ENCODE measurements around the gene CACHD1. TPM values are rescaled to one million over a fixed set of nuclear protein-coding genes. Genes with fewer than 3 reads are reported as not detected.

CACHD1 gene
- total and polyA plus RNA-seq, 9 of the 15 experiments (the other 6 are each of a cell fraction or from before 2014, with no cell fraction given) = 0.07 TPM; not detected in 8

- no peak for TF ChIP-seq HNRNPLL (IDR thresholded peaks at IDR 0.05; ENCODE audit: low read depth, low read length, poor library complexity, severe bottlenecking)
- TF ChIP-seq TOE1 (IDR thresholded peaks at IDR 0.05; ENCODE audit: borderline replicate concordance) = no peak
- no peak for TF ChIP-seq TOE1 (CRISPR knock-in tag; IDR thresholded peaks at IDR 0.05; ENCODE audit: borderline replicate concordance, low read depth)
- TF ChIP-seq KDM2B (CRISPR knock-in tag; IDR thresholded peaks at IDR 0.05) = no peak
- no peak for TF ChIP-seq MTA2 (IDR thresholded peaks at IDR 0.05; ENCODE audit: low read depth)
- TF ChIP-seq SMAD3 (CRISPR knock-in tag; conservative IDR thresholded peaks at IDR 0.05) = no peak
- no peak for TF ChIP-seq CC2D1A (IDR thresholded peaks at IDR 0.05)
- no peak for TF ChIP-seq ILF3 (IDR thresholded peaks at IDR 0.05; ENCODE audit: borderline replicate concordance)
Measured at GRCh38 chr1:64703600-64703999, 233.7 kb downstream of the CACHD1 start (continued).

DNA sequence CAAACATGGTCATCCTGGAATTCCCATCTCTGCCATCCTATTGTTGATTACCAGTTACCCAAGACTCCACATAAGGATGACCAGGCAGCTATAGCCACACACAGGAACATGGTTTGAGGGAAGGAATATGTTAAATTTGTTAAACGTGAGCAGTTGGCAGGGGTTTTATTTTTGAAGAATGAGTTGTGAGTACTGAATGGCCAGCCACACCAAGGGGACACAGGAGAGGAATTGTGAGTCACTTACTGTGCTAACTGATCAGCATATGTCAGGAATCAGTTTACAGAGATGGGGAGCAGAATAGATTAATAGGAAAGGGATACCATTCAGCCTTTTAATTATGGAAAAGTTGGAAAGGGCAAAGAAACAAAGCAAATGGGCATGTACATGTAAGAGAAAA is 235.7 kb downstream of the CACHD1 start:
- Histone ChIP-seq H3K4me2 (ENCODE audit: insufficient read depth, low read length) (no peak overlapping the region), H4K20me1 (replicated peaks; ENCODE audit: control insufficient read depth, insufficient read depth, low read length) (no peaks in the 10 kb centered on the region), H3K27me3 (ENCODE audit: control insufficient read depth in 2 of 2, insufficient read depth in 2 of 2, low read length in 2 of 2) (peaks cover 0 to 3% of the 10 kb centered on the region in 2 experiments; a peak in 3 of 5 replicates), H3K4me3 (no peak overlapping the region), H3K79me2 (ENCODE audit: control insufficient read depth, insufficient read depth, low read length) (no peaks in the 10 kb centered on the region), H3K27ac (ENCODE audit: extremely low read depth, low read depth, low read length) (no peak overlapping the region), H3K9me1 (ENCODE audit: control insufficient read depth, insufficient read depth, low read length) (no peaks in the 10 kb centered on the region), H3K4me1 (replicated peaks in 1 of 2; ENCODE audit: control insufficient read depth in 2 of 2, insufficient read depth in 2 of 2, low read length in 2 of 2) (no peaks in the 10 kb centered on the region), H2AFZ (ENCODE audit: low read depth, low read length) (no peak overlapping the region), H3K9me3 (replicated peaks; ENCODE audit: control insufficient read depth, insufficient read depth, low read depth, low read length) (no peaks in the 10 kb centered on the region), H3K36me3 (ENCODE audit: control insufficient read depth, insufficient read depth, low read length) (no peaks in the 10 kb centered on the region), H3K9ac (ENCODE audit: insufficient read depth in 1 of 2, low read depth in 2 of 2, low read length in 2 of 2) (no peak overlapping the region)
- ChIA-PET CTCF (ENCODE audit: low intra/inter-chr PET ratio) (no interaction called here), POLR2A (no interaction called here)
- no peak for DNase-seq (ENCODE audit: extremely low read depth in 1 of 4, low spot score in 3 of 4)
- ATAC-seq = no peak
- BruUV-seq (replicated peaks) = no TSS peak
- intact Hi-C loops (cut with micrococcal nuclease) (no loop called here), in situ Hi-C loops (cut with MboI) (no loop called here)
- no peak for FAIRE-seq
- WGBS (ENCODE audit: insufficient coverage, low coverage, missing lambda C conversion rate) = 0% methylated on average over 1 of the region's 1 CpG
- TF ChIP-seq ZBTB7A (IDR thresholded peaks at IDR 0.05; ENCODE audit: borderline replicate concordance, control insufficient read depth, low read depth, low read length) = no peak
- no peak for TF ChIP-seq POLR2AphosphoS5 (IDR thresholded peaks at IDR 0.05; ENCODE audit: control insufficient read depth, insufficient read depth, low read depth, low read length)
- no peak for TF ChIP-seq ZC3H8 (IDR thresholded peaks at IDR 0.05)
- TF ChIP-seq TRIM24 (IDR thresholded peaks at IDR 0.05) = no peak
- TF ChIP-seq, protein P1, sequence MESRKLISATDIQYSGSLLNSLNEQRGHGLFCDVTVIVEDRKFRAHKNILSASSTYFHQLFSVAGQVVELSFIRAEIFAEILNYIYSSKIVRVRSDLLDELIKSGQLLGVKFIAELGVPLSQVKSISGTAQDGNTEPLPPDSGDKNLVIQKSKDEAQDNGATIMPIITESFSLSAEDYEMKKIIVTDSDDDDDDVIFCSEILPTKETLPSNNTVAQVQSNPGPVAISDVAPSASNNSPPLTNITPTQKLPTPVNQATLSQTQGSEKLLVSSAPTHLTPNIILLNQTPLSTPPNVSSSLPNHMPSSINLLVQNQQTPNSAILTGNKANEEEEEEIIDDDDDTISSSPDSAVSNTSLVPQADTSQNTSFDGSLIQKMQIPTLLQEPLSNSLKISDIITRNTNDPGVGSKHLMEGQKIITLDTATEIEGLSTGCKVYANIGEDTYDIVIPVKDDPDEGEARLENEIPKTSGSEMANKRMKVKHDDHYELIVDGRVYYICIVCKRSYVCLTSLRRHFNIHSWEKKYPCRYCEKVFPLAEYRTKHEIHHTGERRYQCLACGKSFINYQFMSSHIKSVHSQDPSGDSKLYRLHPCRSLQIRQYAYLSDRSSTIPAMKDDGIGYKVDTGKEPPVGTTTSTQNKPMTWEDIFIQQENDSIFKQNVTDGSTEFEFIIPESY (CRISPR knock-in tag; IDR thresholded peaks at IDR 0.05) = no peak
- TF ChIP-seq KAT8 (IDR thresholded peaks at IDR 0.05; ENCODE audit: low read depth) = no peak
- no peak for TF ChIP-seq ZSCAN29 (IDR thresholded peaks at IDR 0.05)
- TF ChIP-seq, protein P2, sequence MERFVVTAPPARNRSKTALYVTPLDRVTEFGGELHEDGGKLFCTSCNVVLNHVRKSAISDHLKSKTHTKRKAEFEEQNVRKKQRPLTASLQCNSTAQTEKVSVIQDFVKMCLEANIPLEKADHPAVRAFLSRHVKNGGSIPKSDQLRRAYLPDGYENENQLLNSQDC (CRISPR knock-in tag; IDR thresholded peaks at IDR 0.05) = no peak
- no peak for TF ChIP-seq NRF1 (conservative IDR thresholded peaks at IDR 0.05 in 1 of 2, IDR thresholded peaks at IDR 0.05 in 1 of 2)
- no peak for TF ChIP-seq ZNF134 (CRISPR knock-in tag; conservative IDR thresholded peaks at IDR 0.05)
- no peak for TF ChIP-seq NFYB (IDR thresholded peaks at IDR 0.05; ENCODE audit: extremely low read depth, insufficient read length)
- TF ChIP-seq, protein P3, sequence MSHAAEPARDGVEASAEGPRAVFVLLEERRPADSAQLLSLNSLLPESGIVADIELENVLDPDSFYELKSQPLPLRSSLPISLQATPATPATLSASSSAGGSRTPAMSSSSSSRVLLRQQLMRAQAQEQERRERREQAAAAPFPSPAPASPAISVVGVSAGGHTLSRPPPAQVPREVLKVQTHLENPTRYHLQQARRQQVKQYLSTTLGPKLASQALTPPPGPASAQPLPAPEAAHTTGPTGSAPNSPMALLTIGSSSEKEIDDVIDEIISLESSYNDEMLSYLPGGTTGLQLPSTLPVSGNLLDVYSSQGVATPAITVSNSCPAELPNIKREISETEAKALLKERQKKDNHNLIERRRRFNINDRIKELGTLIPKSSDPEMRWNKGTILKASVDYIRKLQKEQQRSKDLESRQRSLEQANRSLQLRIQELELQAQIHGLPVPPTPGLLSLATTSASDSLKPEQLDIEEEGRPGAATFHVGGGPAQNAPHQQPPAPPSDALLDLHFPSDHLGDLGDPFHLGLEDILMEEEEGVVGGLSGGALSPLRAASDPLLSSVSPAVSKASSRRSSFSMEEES (CRISPR knock-in tag; IDR thresholded peaks at IDR 0.05) = no peak
- no peak for TF ChIP-seq CREBBP (IDR thresholded peaks at IDR 0.05; ENCODE audit: low read depth, low read length)

Measured in K562 (cell line).